K562 (cell line): ENCODE results near the gene GOLT1A. TPM values are rescaled to one million over a fixed set of nuclear protein-coding genes. Genes with fewer than 3 reads are reported as not detected.

Experiments
- ADNP ChIP-seq: fragments of 200-800 bp; sonication (Bioruptor generic); IDR thresholded peaks from 2 replicates; pipeline ENCODE4 v1.6.1; 2016; ENCODE audit warnings: missing genetic modification characterization, missing compliant biosample characterization
- ATF7 ChIP-seq: fragments of 450-650 bp; IDR thresholded peaks from 2 replicates; pipeline ENCODE4 v1.7.1; 2014; ENCODE audit warnings: mild to moderate bottlenecking, moderate library complexity
- CBFA2T3 ChIP-seq: fragments of 450-650 bp; IDR thresholded peaks from 2 replicates; pipeline ENCODE4 v1.6.1; 2017
- CCAR2 ChIP-seq: fragments of 200-400 bp; formaldehyde crosslinking; IDR thresholded peaks from 2 replicates; pipeline ENCODE4 v1.6.1; 2017; ENCODE audit warnings: mild to moderate bottlenecking, low read depth, low read length
- COPS2 ChIP-seq: fragments of 450-650 bp; conservative IDR thresholded peaks from 2 replicates; pipeline ENCODE4 v1.6.1; 2016; ENCODE audit warnings: mild to moderate bottlenecking, moderate library complexity
- DPF2 ChIP-seq: fragments of 450-650 bp; IDR thresholded peaks from 2 replicates; pipeline ENCODE4 v1.6.1; 2016
- IRF9 ChIP-seq: fragments of 450-650 bp; IDR thresholded peaks from 2 replicates; pipeline ENCODE4 v1.6.1; 2016; ENCODE audit warnings: missing biosample characterization, missing genetic modification characterization
- PHF21A ChIP-seq: fragments of 450-650 bp; IDR thresholded peaks from 2 replicates; pipeline ENCODE4 v1.6.1; 2017; ENCODE audit warnings: low read depth, borderline replicate concordance
- POLR2AphosphoS5 ChIP-seq: IDR thresholded peaks from 2 replicates; pipeline ENCODE4 v1.6.1; 2011; ENCODE audit warnings: mild to moderate bottlenecking, low read depth, low read length, moderate library complexity; ENCODE audit not compliant: control insufficient read depth, insufficient read depth
- RFX7 ChIP-seq: fragments of 250-450 bp; sonication (Bioruptor Pico); IDR thresholded peaks from 2 replicates; pipeline ENCODE4 v1.5.1; 2021; ENCODE audit warnings: mild to moderate bottlenecking
- RREB1 ChIP-seq: fragments of 250-450 bp; sonication (Bioruptor Pico); IDR thresholded peaks from 2 replicates; pipeline ENCODE4 v1.4.0; 2020
- STAT5B ChIP-seq: fragments of 250-450 bp; sonication (Bioruptor Pico); IDR thresholded peaks from 2 replicates; pipeline ENCODE4 v1.8.0; 2021; ENCODE audit warnings: mild to moderate bottlenecking, inconsistent platforms
- ZBTB9 ChIP-seq: fragments of 450-650 bp; formaldehyde crosslinking; IDR thresholded peaks from 2 replicates; pipeline ENCODE4 v1.4.0; 2020; ENCODE audit warnings: mild to moderate bottlenecking, moderate library complexity
- ZFP1 ChIP-seq: fragments of 450-650 bp; formaldehyde crosslinking; IDR thresholded peaks from 2 replicates; pipeline ENCODE4 v1.4.0; 2020; ENCODE audit warnings: mild to moderate bottlenecking, mixed read lengths
- ZFP91 ChIP-seq: sonication (generic); formaldehyde crosslinking; IDR thresholded peaks from 2 replicates; pipeline ENCODE4 v1.8.0; 2022; ENCODE audit warnings: mild to moderate bottlenecking, missing genetic modification reagents
- ZKSCAN1 ChIP-seq: fragments of 150-350 bp; IDR thresholded peaks from 2 replicates; pipeline ENCODE4 v1.6.1; 2016; ENCODE audit warnings: low read depth, low read length
- ZNF146 ChIP-seq: IDR thresholded peaks from one replicate; pipeline ENCODE4 v1.6.1; 2018; ENCODE audit warnings: missing compliant biosample characterization; ENCODE audit not compliant: unreplicated experiment
- ZNF277 ChIP-seq: fragments of 250-450 bp; sonication (Bioruptor Pico); IDR thresholded peaks from 2 replicates; pipeline ENCODE4 v1.8.0; 2022; ENCODE audit warnings: inconsistent platforms, mild to moderate bottlenecking, moderate library complexity, borderline replicate concordance
- ZNF644 ChIP-seq: fragments of 200-800 bp; sonication (Bioruptor generic); IDR thresholded peaks from 2 replicates; pipeline ENCODE4 v1.6.1; 2016; ENCODE audit warnings: low read depth, missing genetic modification characterization, missing compliant biosample characterization
- ZNF717 ChIP-seq: fragments of 250-450 bp; sonication (Bioruptor Pico); IDR thresholded peaks from 2 replicates; pipeline ENCODE4 v1.5.0; 2021
- polyA plus RNA-seq, 8 experiments: library from polyadenylated mRNA; depleted of rRNA in 4 of 8; stranded (reverse) in 5 of 8; unstranded in 3 of 8; fragments of >200 nt; fragmentation: Nextera tagmentation in 2 of 8; fragmentation: Illumina TruSeq in 1 of 8; extraction: Ambion mirVana in 2 of 8; extraction: Trizol in 1 of 8; gene quantifications; 2 replicates each; pipeline versions ENCODE4 v1.2.1 to v1.2.3, GENCODE V29; 2011 to 2014; ENCODE audit warnings: inconsistent platforms in 1 of 8, missing spikeins in 1 of 8
- total RNA-seq, 7 experiments: library from RNA; depleted of rRNA in 6 of 7; stranded (reverse); fragments of >200 nt in 6 of 7; fragmentation: Illumina TruSeq in 2 of 7; extraction: Trizol in 2 of 7; gene quantifications; 2 replicates each; pipeline versions ENCODE4 v1.2.1 to v1.2.3, GENCODE V29; 2011 to 2021; ENCODE audit warnings: low replicate concordance in 1 of 7

The GOLT1A gene
- total and polyA plus RNA-seq, 9 of the 15 experiments (the other 6 are each of a cell fraction or from before 2014, with no cell fraction given), result not detected

- TF ChIP-seq ZBTB9 (CRISPR knock-in tag) (peak; percentile 15; the same call in 1 of the 2 replicates), ADNP (tag) (no peak), RFX7 (CRISPR knock-in tag) (no peak), ZNF717 (CRISPR knock-in tag) (no peak), POLR2AphosphoS5 (0 out of 2 replicates have a peak, but pooled peaks have one; percentile 32), IRF9 (tag) (no peak), CCAR2 (no peak), COPS2 (no peak), ATF7 (peak; percentile 96), ZNF644 (peak; percentile 53; the same call in 1 of the 2 replicates), ZNF277 (CRISPR knock-in tag) (no peak), STAT5B (CRISPR knock-in tag) (no peak), ZNF146 (CRISPR knock-in tag) (no peak), ZFP91 (no peak), PHF21A (no peak), ZFP1 (CRISPR knock-in tag) (no peak), RREB1 (CRISPR knock-in tag) (0 out of 2 replicates have a peak, but pooled peaks have one; percentile 71), ZKSCAN1 (no peak), CBFA2T3 (peak; percentile 94), DPF2 (peak; percentile 72; the same call in 1 of the 2 replicates)
These were observed 36.7 kb downstream of the GOLT1A start (continued) for GRCh38 chr1:204177133-204177532.
